VCaP (cell line): ENCODE results near the gene HGS.

Source experiments
- H3K27ac ChIP-seq: fragments of 450-650 bp; 2 replicates; pipeline ENCODE4 v1.5.1; 2017
- CTCF ChIP-seq: fragments of 450-650 bp; conservative IDR thresholded peaks from 2 replicates; pipeline ENCODE4 v1.5.1; 2017; ENCODE audit warnings: mild to moderate bottlenecking, moderate library complexity

HGS gene

GRCh38 chr17:81717766-81718089 is 33.9 kb downstream of the HGS start:
- H3K27ac ChIP-seq: no peak overlapping the region
- no peak for TF ChIP-seq CTCF

GRCh38 chr17:81719410-81720266 is 35.8 kb downstream of the HGS start:
- TF ChIP-seq CTCF: no peak

GRCh38 chr17:81720267-81721071 is 36.7 kb downstream of the HGS start:
- peak overlapping the region; percentile 90 for H3K27ac ChIP-seq
- TF ChIP-seq CTCF: no peak

More at GRCh38 chr17:81719410-81720266, 35.8 kb downstream of the HGS start:
- H3K27ac ChIP-seq: peak overlapping the region; percentile 90

- H3K27ac ChIP-seq: peak overlapping the region; percentile 90
- no peak for TF ChIP-seq CTCF
These were observed 38.6 kb downstream of the HGS start for GRCh38 chr17:81722184-81723120.

GRCh38 chr17:81723651-81724209 is 39.9 kb downstream of the HGS start:
- peak overlapping the region; percentile 90 for H3K27ac ChIP-seq
- no peak for TF ChIP-seq CTCF

GRCh38 chr17:81725439-81725838 is 41.6 kb downstream of the HGS start:
- no peak for TF ChIP-seq CTCF
- H3K27ac ChIP-seq: peak overlapping the region; percentile 94
